ENCODE measurements around the gene ALG2.

Gene ALG2

GRCh38 chr9:99262949-99263418 lies 41.2 kb upstream of the ALG2 start:
- no peak for TF ChIP-seq CTCF (IDR thresholded peaks at IDR 0.05; ENCODE audit: low read depth, low read length, missing control alignments)
- H3K4me3 ChIP-seq (replicated peaks; ENCODE audit: low read depth, low read length): no peak overlapping the region
- DNase-seq (ENCODE audit: extremely low read depth, low read depth): no peak

DNA sequence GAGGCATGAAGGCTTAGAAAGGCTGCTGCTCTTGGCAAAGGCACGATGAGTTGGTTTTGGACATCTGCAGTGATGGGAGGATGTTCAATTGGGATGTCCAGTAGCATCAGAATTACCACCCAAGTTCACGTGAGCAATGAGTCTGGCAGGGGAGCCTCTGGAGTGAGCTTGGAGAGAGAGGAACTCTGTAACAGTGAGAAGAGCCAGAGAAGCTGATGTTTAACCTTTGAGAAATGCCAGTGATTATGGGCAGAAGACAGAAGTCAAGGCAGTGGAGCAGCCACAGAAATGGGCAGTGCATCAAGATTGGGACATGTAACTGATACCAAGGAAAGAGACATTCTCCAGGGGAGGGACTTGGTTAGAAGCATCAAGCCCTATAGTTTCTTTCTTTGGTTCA lies 40.2 kb upstream of the ALG2 start:
- TF ChIP-seq CTCF (IDR thresholded peaks at IDR 0.05; ENCODE audit: low read depth, low read length, missing control alignments): no peak

GRCh38 chr9:99259231-99259918 lies 37.6 kb upstream of the ALG2 start:
- TF ChIP-seq CTCF (IDR thresholded peaks at IDR 0.05; ENCODE audit: low read depth, low read length, missing control alignments): no peak
- H3K4me3 ChIP-seq (replicated peaks; ENCODE audit: low read depth, low read length): no peak overlapping the region
- DNase-seq (ENCODE audit: extremely low read depth, low read depth): no peak

More for the DNA sequence above, 40.2 kb upstream of the ALG2 start:
- H3K4me3 ChIP-seq (replicated peaks; ENCODE audit: low read depth, low read length): no peak overlapping the region
- no peak for DNase-seq (ENCODE audit: extremely low read depth, low read depth)

DNA sequence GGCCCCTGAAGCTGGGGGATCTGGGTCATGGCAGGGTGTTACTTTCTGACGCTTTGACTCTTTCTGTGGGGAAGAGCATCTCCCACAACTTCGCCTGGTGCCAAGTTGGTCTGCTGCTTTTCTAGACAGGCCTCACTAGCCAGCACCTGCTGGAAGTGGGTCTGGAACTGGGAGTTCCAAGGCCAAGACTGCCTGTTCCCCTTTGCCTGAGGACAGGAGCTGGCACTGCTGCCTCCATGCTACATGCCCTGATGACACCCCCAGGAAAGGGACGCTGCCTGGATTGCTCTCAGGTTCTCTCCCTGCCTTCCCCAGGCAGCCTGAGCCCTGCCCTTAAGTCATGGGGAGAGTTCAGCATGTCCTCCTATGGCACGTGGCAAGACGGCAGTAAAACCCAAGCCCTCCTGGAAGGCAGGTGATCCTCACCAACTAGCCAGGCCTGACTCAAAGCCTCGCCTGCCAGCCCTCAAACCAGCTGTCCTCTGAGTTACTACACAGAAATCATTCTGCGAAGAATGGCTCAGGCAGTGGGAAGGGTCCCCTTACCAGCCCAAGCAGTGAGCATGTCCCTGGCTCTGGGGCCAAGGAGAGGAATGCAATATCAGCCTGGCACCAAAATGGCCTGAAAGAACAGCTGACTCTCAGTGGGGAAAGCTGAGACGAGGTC lies 36.1 kb upstream of the ALG2 start:
- DNase-seq (ENCODE audit: extremely low read depth, low read depth): no peak
- no peak for TF ChIP-seq CTCF (IDR thresholded peaks at IDR 0.05; ENCODE audit: low read depth, low read length, missing control alignments)
- H3K4me3 ChIP-seq (replicated peaks; ENCODE audit: low read depth, low read length): no peak overlapping the region

DNA sequence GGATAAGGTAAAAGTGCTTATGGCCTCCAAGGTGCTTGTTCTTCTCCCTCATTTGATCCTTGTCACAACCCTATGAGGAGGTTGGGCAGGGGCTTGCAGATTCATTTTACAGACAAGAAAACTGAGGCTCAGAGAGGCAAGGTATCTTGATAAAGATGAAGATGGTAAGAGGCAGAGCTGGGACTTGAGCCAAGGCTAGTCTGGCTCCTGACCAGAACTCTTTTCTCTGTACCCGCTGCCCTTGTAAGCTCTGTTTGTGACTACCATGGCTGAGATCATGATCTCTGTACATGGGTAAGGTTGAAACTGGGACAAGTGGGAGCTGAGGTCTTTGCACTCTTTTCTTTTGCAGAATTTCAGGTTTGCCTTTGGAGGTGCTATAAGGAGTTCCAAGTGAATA lies 33.9 kb upstream of the ALG2 start:
- H3K4me3 ChIP-seq (replicated peaks; ENCODE audit: low read depth, low read length): no peak overlapping the region
- TF ChIP-seq CTCF (IDR thresholded peaks at IDR 0.05; ENCODE audit: low read depth, low read length, missing control alignments): no peak
- no peak for DNase-seq (ENCODE audit: extremely low read depth, low read depth)

GRCh38 chr9:99253772-99254431 lies 32.2 kb upstream of the ALG2 start:
- DNase-seq (ENCODE audit: extremely low read depth, low read depth): no peak
- H3K4me3 ChIP-seq (replicated peaks; ENCODE audit: low read depth, low read length): no peak overlapping the region
- TF ChIP-seq CTCF (IDR thresholded peaks at IDR 0.05; ENCODE audit: low read depth, low read length, missing control alignments): no peak
